ENCODE measurements around the gene NRXN3. TPM values are rescaled to one million over a fixed set of nuclear protein-coding genes. Genes with fewer than 3 reads are reported as not detected.

The NRXN3 gene
- total RNA-seq, 4 donors from 2014 or later, result 0.56 to 1.6 (median 1.1) TPM

DNA sequence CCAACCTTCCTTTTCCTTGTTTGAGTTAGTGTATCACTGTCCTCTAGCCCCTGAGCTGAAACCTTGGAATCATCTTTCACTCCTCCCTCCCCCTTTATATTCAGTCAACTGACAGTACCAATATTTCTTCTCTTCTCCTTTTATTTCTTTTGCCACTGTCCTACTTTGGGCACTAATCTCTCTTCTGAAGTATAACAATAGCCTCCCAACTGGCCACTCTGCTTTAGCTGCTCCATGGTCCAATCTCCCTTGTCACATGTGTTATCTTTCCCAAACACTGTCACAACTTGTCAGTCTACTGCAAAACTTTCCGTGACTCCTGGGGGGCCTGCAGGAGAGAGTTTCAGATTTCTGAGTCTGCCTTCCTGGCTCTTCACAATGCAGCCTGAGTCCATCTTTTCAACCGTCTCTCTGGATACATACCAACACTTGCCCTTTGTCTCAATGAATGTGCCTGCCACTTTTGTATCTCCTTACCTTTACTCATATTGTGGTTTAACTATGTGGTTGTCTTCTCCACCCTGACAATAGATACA, 1570.0 kb downstream of the NRXN3 start:
- Histone ChIP-seq H3K4me1 (no peaks in the 10 kb centered on the region), H3K27ac (no peak overlapping the region), H3K9me3 (no peaks in the 10 kb centered on the region), H3K4me3 (replicated peaks in 1 of 3) (no peak overlapping the region), H3K27me3 (no peaks in the 10 kb centered on the region), H3K36me3 (no peaks in the 10 kb centered on the region)
- DNase-seq, result no peak
- 54 to 62% methylated on average over 2 of the region's 2 CpGs for WGBS, 2 donors
- no peak for TF ChIP-seq POLR2A (IDR thresholded peaks at IDR 0.05)
- TF ChIP-seq CTCF (IDR thresholded peaks at IDR 0.05), result no peak
- intact Hi-C loops (cut with DNase I), result no loop called here

DNA sequence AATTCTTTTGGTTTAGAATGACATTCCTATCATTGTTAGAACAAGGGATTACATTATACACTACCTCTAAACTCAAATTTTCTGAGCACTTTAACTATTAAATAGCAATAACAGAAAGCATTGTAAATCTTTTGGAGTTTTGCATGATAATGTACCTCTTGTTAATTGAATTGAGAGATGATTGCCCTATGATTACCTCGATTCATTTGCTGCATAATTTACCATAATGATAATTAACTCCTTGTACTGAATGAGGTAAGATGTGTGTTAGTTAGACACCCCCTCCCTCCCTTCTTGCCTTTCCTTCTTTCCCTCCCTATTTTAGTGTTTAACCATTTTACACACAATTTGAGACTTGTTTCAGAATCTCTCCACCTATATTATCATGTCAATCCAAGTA, 1572.0 kb downstream of the NRXN3 start:
- 77 to 83% methylated on average over 1 of the region's 1 CpG for WGBS, 2 donors
- Histone ChIP-seq H3K36me3 (no peaks in the 10 kb centered on the region), H3K4me3 (replicated peaks in 1 of 3) (no peak overlapping the region), H3K27ac (no peak overlapping the region), H3K4me1 (no peaks in the 10 kb centered on the region), H3K9me3 (no peaks in the 10 kb centered on the region), H3K27me3 (no peaks in the 10 kb centered on the region)
- TF ChIP-seq CTCF (IDR thresholded peaks at IDR 0.05) (no peak), POLR2A (IDR thresholded peaks at IDR 0.05) (no peak)
- DNase-seq, result no peak
- intact Hi-C loops (cut with DNase I), result no loop called here

DNA sequence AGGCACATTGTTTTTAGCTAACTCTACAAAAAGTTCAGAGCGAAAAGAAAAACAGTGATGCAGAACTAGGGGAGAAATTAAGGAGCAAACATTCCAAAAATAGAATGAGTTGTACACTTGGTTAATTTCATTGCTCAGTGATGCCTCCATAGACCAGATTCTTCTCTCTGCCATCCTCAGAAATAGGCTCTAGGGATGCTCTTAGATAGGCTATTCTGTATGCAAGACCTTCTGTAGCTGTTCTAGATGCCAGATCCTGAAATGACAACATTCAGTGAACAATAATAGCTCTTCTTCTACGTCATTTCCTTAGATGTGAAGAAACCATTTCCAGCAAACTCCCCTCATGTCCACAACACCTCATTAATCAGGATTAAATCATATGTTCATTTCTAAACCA, 1574.9 kb downstream of the NRXN3 start:
- no peaks in the 10 kb centered on the region for H3K27me3 ChIP-seq
- H3K4me1 ChIP-seq, result no peaks in the 10 kb centered on the region
- DNase-seq, result no peak
- no peaks in the 10 kb centered on the region for H3K36me3 ChIP-seq
- no peak overlapping the region for H3K27ac ChIP-seq
- intact Hi-C loops (cut with DNase I), result no loop called here
- WGBS, 2 donors, result 82 to 84% methylated on average over 2 of the region's 2 CpGs
- H3K4me3 ChIP-seq (replicated peaks in 1 of 3), result no peak overlapping the region
- TF ChIP-seq CTCF (IDR thresholded peaks at IDR 0.05) (no peak), POLR2A (IDR thresholded peaks at IDR 0.05) (no peak)
- no peaks in the 10 kb centered on the region for H3K9me3 ChIP-seq

GRCh38 chr14:79749065-79749464, 1578.9 kb downstream of the NRXN3 start:
- WGBS, 2 donors, result 53 to 65% methylated on average over 2 of the region's 2 CpGs
- H3K4me1 ChIP-seq, result no peaks in the 10 kb centered on the region
- intact Hi-C loops (cut with DNase I), result no loop called here
- no peak overlapping the region for H3K27ac ChIP-seq
- H3K9me3 ChIP-seq, result no peaks in the 10 kb centered on the region
- H3K36me3 ChIP-seq, result no peaks in the 10 kb centered on the region
- DNase-seq, result no peak
- TF ChIP-seq CTCF (IDR thresholded peaks at IDR 0.05) (no peak), POLR2A (IDR thresholded peaks at IDR 0.05) (no peak)
- H3K27me3 ChIP-seq, result no peaks in the 10 kb centered on the region
- no peak overlapping the region for H3K4me3 ChIP-seq (replicated peaks in 1 of 3)

DNA sequence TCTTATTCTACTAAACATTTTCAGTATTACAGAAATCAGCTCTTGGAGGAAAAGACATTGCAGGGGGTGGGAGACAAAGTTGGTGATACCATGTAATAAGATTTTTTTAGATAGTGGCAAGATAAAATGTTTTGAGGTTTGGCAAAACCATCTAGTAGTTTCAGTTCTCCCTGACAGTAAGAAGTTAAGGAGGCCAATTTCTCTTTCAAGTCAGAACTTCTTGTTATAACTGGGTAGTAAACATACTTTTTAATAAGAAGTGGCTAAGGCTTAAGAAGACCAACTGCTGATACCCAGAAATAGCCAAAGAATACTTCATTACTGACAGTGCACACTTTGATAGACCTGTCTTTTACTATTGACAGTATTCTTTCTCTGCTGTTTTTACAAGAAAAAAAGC, 1588.8 kb downstream of the NRXN3 start:
- intact Hi-C loops (cut with DNase I), result no loop called here

More for the DNA sequence above, 1588.8 kb downstream of the NRXN3 start:
- no peak for DNase-seq
- H3K36me3 ChIP-seq, result no peaks in the 10 kb centered on the region
- H3K27me3 ChIP-seq, result no peaks in the 10 kb centered on the region
- no peak overlapping the region for H3K27ac ChIP-seq
- no peaks in the 10 kb centered on the region for H3K9me3 ChIP-seq
- no peak overlapping the region for H3K4me3 ChIP-seq (replicated peaks in 1 of 3)
- H3K4me1 ChIP-seq, result no peaks in the 10 kb centered on the region
- TF ChIP-seq CTCF (IDR thresholded peaks at IDR 0.05), result no peak
- no peak for TF ChIP-seq POLR2A (IDR thresholded peaks at IDR 0.05)
